ENCODE results near the gene C16orf89. TPM values are rescaled to one million over a fixed set of nuclear protein-coding genes. Genes with fewer than 3 reads are reported as not detected.
"Not testable (repeated sequence)": the region's sequence is repeated elsewhere in the genome, so short reads cannot be mapped to it uniquely, and the experiment has no call there.

Gene C16orf89
- total RNA-seq, 1 donor from 2014 or later, result 201 TPM

GRCh38 chr16:5095145-5095830, 29.5 kb upstream of the C16orf89 start:
- DNase-seq, result not testable (repeated sequence)

GRCh38 chr16:5093746-5094145, 28.0 kb upstream of the C16orf89 start:
- DNase-seq; H3K27me3 ChIP-seq; H3K27ac ChIP-seq; ATAC-seq; H3K4me3 ChIP-seq; H3K4me1 ChIP-seq; H3K9me3 ChIP-seq; intact Hi-C loops (cut with DNase I); H3K36me3 ChIP-seq: not testable (repeated sequence)

More at GRCh38 chr16:5095145-5095830, 29.5 kb upstream of the C16orf89 start:
- H3K4me3 ChIP-seq; H3K4me1 ChIP-seq; H3K27ac ChIP-seq; H3K9me3 ChIP-seq; H3K27me3 ChIP-seq; ATAC-seq; H3K36me3 ChIP-seq; intact Hi-C loops (cut with DNase I): not testable (repeated sequence)

GRCh38 chr16:5093081-5093480, 27.3 kb upstream of the C16orf89 start:
- H3K9me3 ChIP-seq; ATAC-seq; H3K4me3 ChIP-seq; H3K36me3 ChIP-seq; DNase-seq; H3K4me1 ChIP-seq; H3K27ac ChIP-seq; intact Hi-C loops (cut with DNase I); H3K27me3 ChIP-seq: not testable (repeated sequence)

- H3K4me3 ChIP-seq; H3K27ac ChIP-seq; ATAC-seq; H3K27me3 ChIP-seq; H3K9me3 ChIP-seq; intact Hi-C loops (cut with DNase I); H3K4me1 ChIP-seq; DNase-seq: not testable (repeated sequence)
- peaks cover 15% of the 10 kb centered on the region for H3K36me3 ChIP-seq
Measured at GRCh38 chr16:5090592-5090991, 24.8 kb upstream of the C16orf89 start.

- ATAC-seq; intact Hi-C loops (cut with DNase I); DNase-seq; H3K4me1 ChIP-seq; H3K27ac ChIP-seq; H3K4me3 ChIP-seq; H3K9me3 ChIP-seq; H3K27me3 ChIP-seq: not testable (repeated sequence)
- H3K36me3 ChIP-seq, result peaks cover 17% of the 10 kb centered on the region
Measured at GRCh38 chr16:5089911-5090555, 24.3 kb upstream of the C16orf89 start.

GRCh38 chr16:5088936-5089335, 23.2 kb upstream of the C16orf89 start:
- peaks cover 19% of the 10 kb centered on the region for H3K36me3 ChIP-seq
- intact Hi-C loops (cut with DNase I); H3K9me3 ChIP-seq; H3K4me1 ChIP-seq; H3K4me3 ChIP-seq; H3K27me3 ChIP-seq; DNase-seq; ATAC-seq; H3K27ac ChIP-seq: not testable (repeated sequence)

- H3K36me3 ChIP-seq, result peaks cover 19% of the 10 kb centered on the region
- H3K27ac ChIP-seq; H3K4me3 ChIP-seq; H3K9me3 ChIP-seq; H3K27me3 ChIP-seq; intact Hi-C loops (cut with DNase I); H3K4me1 ChIP-seq; ATAC-seq; DNase-seq: not testable (repeated sequence)
Measured at GRCh38 chr16:5088086-5088790, 22.5 kb upstream of the C16orf89 start.

GRCh38 chr16:5085716-5086115, 20.0 kb upstream of the C16orf89 start:
- DNase-seq; intact Hi-C loops (cut with DNase I); H3K27me3 ChIP-seq; H3K27ac ChIP-seq; H3K4me3 ChIP-seq; H3K4me1 ChIP-seq; H3K9me3 ChIP-seq; ATAC-seq: not testable (repeated sequence)
- H3K36me3 ChIP-seq, result peaks cover 23% of the 10 kb centered on the region

GRCh38 chr16:5084802-5085201, 19.0 kb upstream of the C16orf89 start:
- peaks cover 21% of the 10 kb centered on the region for H3K36me3 ChIP-seq
- H3K4me3 ChIP-seq; H3K9me3 ChIP-seq; ATAC-seq; intact Hi-C loops (cut with DNase I); H3K27me3 ChIP-seq; DNase-seq; H3K27ac ChIP-seq; H3K4me1 ChIP-seq: not testable (repeated sequence)
- peak; percentile 63 for TF ChIP-seq CTCF (IDR thresholded peaks at IDR 0.05)

- H3K9me3 ChIP-seq; H3K27me3 ChIP-seq; ATAC-seq; H3K27ac ChIP-seq; H3K4me1 ChIP-seq; DNase-seq; intact Hi-C loops (cut with DNase I); H3K4me3 ChIP-seq: not testable (repeated sequence)
- H3K36me3 ChIP-seq, result peaks cover 27% of the 10 kb centered on the region
Measured at GRCh38 chr16:5084099-5084731, 18.5 kb upstream of the C16orf89 start.

GRCh38 chr16:5083646-5084045, 17.9 kb upstream of the C16orf89 start:
- H3K4me3 ChIP-seq; DNase-seq; H3K27me3 ChIP-seq; intact Hi-C loops (cut with DNase I); H3K4me1 ChIP-seq; H3K9me3 ChIP-seq; ATAC-seq; H3K27ac ChIP-seq: not testable (repeated sequence)
- peaks cover 28% of the 10 kb centered on the region for H3K36me3 ChIP-seq

- H3K4me1 ChIP-seq; intact Hi-C loops (cut with DNase I); H3K9me3 ChIP-seq; ATAC-seq; DNase-seq; H3K27ac ChIP-seq; H3K27me3 ChIP-seq; H3K4me3 ChIP-seq: not testable (repeated sequence)
- peaks cover 38% of the 10 kb centered on the region for H3K36me3 ChIP-seq
Measured at GRCh38 chr16:5080996-5081395, 15.2 kb upstream of the C16orf89 start.

Data from upper lobe of right lung (tissue), 1 donor.